ENCODE measurements around the gene ILRUN.
A peak's percentile ranks its signal among the peaks of the same experiment; 100 is the strongest.
"Not testable (repeated sequence)": the region's sequence is repeated elsewhere in the genome, so short reads cannot be mapped to it uniquely, and the experiment has no call there.

ILRUN gene

GRCh38 chr6:34663371-34663770 is 33.2 kb downstream of the ILRUN start:
- Histone ChIP-seq H3K36me3 (ENCODE audit: insufficient read depth, low read length) (no peaks in the 10 kb centered on the region), H3K4me3 (ENCODE audit: low read length) (no peak overlapping the region), H3K27me3 (ENCODE audit: control insufficient read depth, insufficient read depth, low read length) (no peaks in the 10 kb centered on the region), H3K4me1 (ENCODE audit: control insufficient read depth, insufficient read depth, low read length) (peaks cover 63% of the 10 kb centered on the region), H3K9ac (ENCODE audit: low read depth, low read length) (no peak overlapping the region), H3K4me2 (ENCODE audit: low read length) (no peak overlapping the region), H3K9me3 (replicated peaks; ENCODE audit: low read length) (no peaks in the 10 kb centered on the region)

- no peaks in the 10 kb centered on the region for H3K9me3 ChIP-seq (replicated peaks; ENCODE audit: low read length)
- H3K4me3 ChIP-seq (ENCODE audit: low read length), result peak overlapping the region; percentile 9
- peaks cover 76% of the 10 kb centered on the region for H3K4me1 ChIP-seq (ENCODE audit: control insufficient read depth, insufficient read depth, low read length)
- peak overlapping the region; percentile 58 for H3K4me2 ChIP-seq (ENCODE audit: low read length)
- H3K27me3 ChIP-seq (ENCODE audit: control insufficient read depth, insufficient read depth, low read length), result no peaks in the 10 kb centered on the region
- peak overlapping the region; percentile 14 for H3K9ac ChIP-seq (ENCODE audit: low read depth, low read length)
- no peaks in the 10 kb centered on the region for H3K36me3 ChIP-seq (ENCODE audit: insufficient read depth, low read length)
Measured at GRCh38 chr6:34661357-34661756, 35.2 kb downstream of the ILRUN start.

GRCh38 chr6:34658605-34659265 is 37.8 kb downstream of the ILRUN start:
- Histone ChIP-seq H3K27me3 (ENCODE audit: control insufficient read depth, insufficient read depth, low read length) (no peaks in the 10 kb centered on the region), H3K4me1 (ENCODE audit: control insufficient read depth, insufficient read depth, low read length) (peaks cover 60% of the 10 kb centered on the region), H3K36me3 (ENCODE audit: insufficient read depth, low read length) (peaks cover 6% of the 10 kb centered on the region), H3K9me3 (replicated peaks; ENCODE audit: low read length) (no peaks in the 10 kb centered on the region), H3K4me3 (ENCODE audit: low read length) (no peak overlapping the region), H3K4me2 (ENCODE audit: low read length) (no peak overlapping the region), H3K9ac (ENCODE audit: low read depth, low read length) (no peak overlapping the region)

- Histone ChIP-seq H3K4me3 (ENCODE audit: low read length) (peak overlapping the region; percentile 67), H3K4me1 (ENCODE audit: control insufficient read depth, insufficient read depth, low read length) (peaks cover 53% of the 10 kb centered on the region), H3K9ac (ENCODE audit: low read depth, low read length) (peak overlapping the region; percentile 82), H3K36me3 (ENCODE audit: insufficient read depth, low read length) (peaks cover 11% of the 10 kb centered on the region), H3K4me2 (ENCODE audit: low read length) (peak overlapping the region; percentile 87)
- H3K27me3 ChIP-seq (ENCODE audit: control insufficient read depth, insufficient read depth, low read length); H3K9me3 ChIP-seq (replicated peaks; ENCODE audit: low read length): not testable (repeated sequence)
Measured at GRCh38 chr6:34657979-34658480, 38.5 kb downstream of the ILRUN start.

GRCh38 chr6:34657307-34657978 is 39.1 kb downstream of the ILRUN start:
- H3K36me3 ChIP-seq (ENCODE audit: insufficient read depth, low read length), result peaks cover 11% of the 10 kb centered on the region
- H3K9ac ChIP-seq (ENCODE audit: low read depth, low read length), result peak overlapping the region; percentile 82
- peaks cover 51% of the 10 kb centered on the region for H3K4me1 ChIP-seq (ENCODE audit: control insufficient read depth, insufficient read depth, low read length)
- H3K9me3 ChIP-seq (replicated peaks; ENCODE audit: low read length), result no peaks in the 10 kb centered on the region
- peak overlapping the region; percentile 67 for H3K4me3 ChIP-seq (ENCODE audit: low read length)
- no peaks in the 10 kb centered on the region for H3K27me3 ChIP-seq (ENCODE audit: control insufficient read depth, insufficient read depth, low read length)
- H3K4me2 ChIP-seq (ENCODE audit: low read length), result peak overlapping the region; percentile 87

- peak overlapping the region; percentile 67 for H3K4me3 ChIP-seq (ENCODE audit: low read length)
- no peaks in the 10 kb centered on the region for H3K27me3 ChIP-seq (ENCODE audit: control insufficient read depth, insufficient read depth, low read length)
- H3K9me3 ChIP-seq (replicated peaks; ENCODE audit: low read length), result no peaks in the 10 kb centered on the region
- peak overlapping the region; percentile 82 for H3K9ac ChIP-seq (ENCODE audit: low read depth, low read length)
- H3K4me1 ChIP-seq (ENCODE audit: control insufficient read depth, insufficient read depth, low read length), result peaks cover 51% of the 10 kb centered on the region
- peak overlapping the region; percentile 87 for H3K4me2 ChIP-seq (ENCODE audit: low read length)
- H3K36me3 ChIP-seq (ENCODE audit: insufficient read depth, low read length), result peaks cover 11% of the 10 kb centered on the region
Measured at GRCh38 chr6:34657037-34657306, 39.6 kb downstream of the ILRUN start.

- H3K4me2 ChIP-seq (ENCODE audit: low read length), result peak overlapping the region; percentile 87
- H3K4me1 ChIP-seq (ENCODE audit: control insufficient read depth, insufficient read depth, low read length), result peaks cover 50% of the 10 kb centered on the region
- no peaks in the 10 kb centered on the region for H3K9me3 ChIP-seq (replicated peaks; ENCODE audit: low read length)
- H3K36me3 ChIP-seq (ENCODE audit: insufficient read depth, low read length), result peaks cover 11% of the 10 kb centered on the region
- no peaks in the 10 kb centered on the region for H3K27me3 ChIP-seq (ENCODE audit: control insufficient read depth, insufficient read depth, low read length)
- H3K9ac ChIP-seq (ENCODE audit: low read depth, low read length), result peak overlapping the region; percentile 82
- peak overlapping the region; percentile 67 for H3K4me3 ChIP-seq (ENCODE audit: low read length)
Measured at GRCh38 chr6:34656378-34657036, 40.1 kb downstream of the ILRUN start.

- Histone ChIP-seq H3K4me1 (ENCODE audit: control insufficient read depth, insufficient read depth, low read length) (peaks cover 44% of the 10 kb centered on the region), H3K4me2 (ENCODE audit: low read length) (peak overlapping the region; percentile 87), H3K36me3 (ENCODE audit: insufficient read depth, low read length) (peaks cover 11% of the 10 kb centered on the region), H3K9ac (ENCODE audit: low read depth, low read length) (peak overlapping the region; percentile 82), H3K4me3 (ENCODE audit: low read length) (peak overlapping the region; percentile 67)
- not testable (repeated sequence) for H3K27me3 ChIP-seq (ENCODE audit: control insufficient read depth, insufficient read depth, low read length); H3K9me3 ChIP-seq (replicated peaks; ENCODE audit: low read length)
Measured at GRCh38 chr6:34655876-34656377, 40.6 kb downstream of the ILRUN start.

- H3K9me3 ChIP-seq (replicated peaks; ENCODE audit: low read length), result no peaks in the 10 kb centered on the region
- H3K4me1 ChIP-seq (ENCODE audit: control insufficient read depth, insufficient read depth, low read length), result peaks cover 37% of the 10 kb centered on the region
- H3K27me3 ChIP-seq (ENCODE audit: control insufficient read depth, insufficient read depth, low read length), result no peaks in the 10 kb centered on the region
- H3K36me3 ChIP-seq (ENCODE audit: insufficient read depth, low read length), result peaks cover 11% of the 10 kb centered on the region
- H3K4me3 ChIP-seq (ENCODE audit: low read length), result no peak overlapping the region
- H3K9ac ChIP-seq (ENCODE audit: low read depth, low read length), result no peak overlapping the region
- H3K4me2 ChIP-seq (ENCODE audit: low read length), result no peak overlapping the region
Measured at GRCh38 chr6:34654061-34654710, 42.4 kb downstream of the ILRUN start.

- Histone ChIP-seq H3K4me3 (ENCODE audit: low read length) (no peak overlapping the region), H3K36me3 (ENCODE audit: insufficient read depth, low read length) (peaks cover 18% of the 10 kb centered on the region), H3K9me3 (replicated peaks; ENCODE audit: low read length) (no peaks in the 10 kb centered on the region), H3K9ac (ENCODE audit: low read depth, low read length) (no peak overlapping the region), H3K4me2 (ENCODE audit: low read length) (no peak overlapping the region), H3K4me1 (ENCODE audit: control insufficient read depth, insufficient read depth, low read length) (peaks cover 19% of the 10 kb centered on the region), H3K27me3 (ENCODE audit: control insufficient read depth, insufficient read depth, low read length) (no peaks in the 10 kb centered on the region)
Measured at GRCh38 chr6:34652263-34652662, 44.3 kb downstream of the ILRUN start.

GRCh38 chr6:34650823-34651222 is 45.7 kb downstream of the ILRUN start:
- no peaks in the 10 kb centered on the region for H3K27me3 ChIP-seq (ENCODE audit: control insufficient read depth, insufficient read depth, low read length)
- no peaks in the 10 kb centered on the region for H3K9me3 ChIP-seq (replicated peaks; ENCODE audit: low read length)
- H3K36me3 ChIP-seq (ENCODE audit: insufficient read depth, low read length), result peaks cover 21% of the 10 kb centered on the region
- H3K4me2 ChIP-seq (ENCODE audit: low read length), result no peak overlapping the region
- H3K4me3 ChIP-seq (ENCODE audit: low read length), result no peak overlapping the region
- peaks cover 5% of the 10 kb centered on the region for H3K4me1 ChIP-seq (ENCODE audit: control insufficient read depth, insufficient read depth, low read length)
- H3K9ac ChIP-seq (ENCODE audit: low read depth, low read length), result no peak overlapping the region

All from skeletal muscle satellite cell (primary cell).